HepG2 (cell line): ENCODE measurements around the gene MIA3. TPM values are rescaled to one million over a fixed set of nuclear protein-coding genes. Genes with fewer than 3 reads are reported as not detected.

ENCODE experiments used
- ATAC-seq: fragments of 200-7000 bp; cut with Tn5 transposase; 3 replicates; pipeline ENCODE4 v1.9.1; 2020; ENCODE audit warnings: mild to moderate bottlenecking, moderate library complexity
- BruUV-seq: library from RNA; stranded (reverse); fragments of 400-500 nt; replicated peaks from 2 replicates; lab custom pipeline; 2021; lab: Mats Ljungman, UMichigan
- CTCF ChIA-PET: fragments of 300-600 bp; formaldehyde crosslinking; extraction: SDS; loops from one replicate; lab custom pipeline; 2021; ENCODE audit warnings: low total read pairs, inconsistent platforms, low intra/inter-chr PET ratio; lab: Yijun Ruan, JAX
- POLR2A ChIA-PET: fragments of 350-600 bp; sonication (Branson Sonifier 250); formaldehyde crosslinking; loops from one replicate; lab custom pipeline; 2020; ENCODE audit warnings: antibody characterized with exemption, inconsistent platforms; lab: Yijun Ruan, JAX
- DNase-seq: peaks from one replicate; pipeline ENCODE4 v3.0.0-alpha.2; 2015; ENCODE audit warnings: low spot score
- FAIRE-seq: peaks from 3 replicates; lab custom pipeline; 2011; peaks lifted over from hg19 to GRCh38; lab: Jason Lieb, UNC
- H2AFZ ChIP-seq: one replicate; pipeline ENCODE4 v1.6.1; 2011; ENCODE audit warnings: low read length, inconsistent platforms
- H3K27ac ChIP-seq: fragments of 300-600 bp; 3 replicates; pipeline ENCODE4 v1.8.0; 2011; ENCODE audit warnings: mixed run types, mild to moderate bottlenecking, mixed read lengths, low read length, inconsistent platforms; ENCODE audit not compliant: insufficient read depth; ENCODE audit errors: extremely low read length
- H3K27me3 ChIP-seq, 2 experiments: fragments of 200-600 bp in 1 of 2; 2 replicates in 1 of 2; 3 replicates in 1 of 2; pipeline versions ENCODE4 v1.6.0 to v1.8.0; 2011; ENCODE audit warnings: low read length in 2 of 2, mild to moderate bottlenecking in 2 of 2, moderate library complexity in 2 of 2, inconsistent platforms in 1 of 2; ENCODE audit not compliant: insufficient read depth in 2 of 2, control insufficient read depth in 1 of 2
- H3K36me3 ChIP-seq, 2 experiments: fragments of 200-600 bp in 1 of 2; replicated peaks in 1 of 2; 2 replicates in 1 of 2; 3 replicates in 1 of 2; pipeline versions ENCODE4 v1.5.1 to v1.8.0; 2011; ENCODE audit warnings: low read length in 2 of 2, inconsistent platforms in 1 of 2; ENCODE audit not compliant: insufficient read depth in 2 of 2, control insufficient read depth in 1 of 2
- H3K4me1 ChIP-seq: 2 replicates; pipeline ENCODE4 v1.5.1; 2012; ENCODE audit warnings: low read length, inconsistent platforms; ENCODE audit not compliant: insufficient read depth
- H3K4me2 ChIP-seq: 2 replicates; pipeline ENCODE4 v1.6.0; 2011; ENCODE audit warnings: low read depth, low read length, inconsistent platforms
- H3K4me3 ChIP-seq, 3 experiments: fragments of 200-600 bp in 1 of 3; sonication (generic), shearing (Covaris generic) in 1 of 3; replicated peaks in 1 of 3; 2 replicates each; pipeline ENCODE4 v1.5.1; 2011 to 2016; ENCODE audit warnings: low read length in 3 of 3, inconsistent platforms in 2 of 3, low read depth in 2 of 3, mild to moderate bottlenecking in 2 of 3, control low read depth in 1 of 3, mixed read lengths in 1 of 3; ENCODE audit not compliant: insufficient read depth in 1 of 3
- H3K79me2 ChIP-seq: one replicate; pipeline ENCODE4 v1.6.1; 2011; ENCODE audit warnings: low read length, inconsistent platforms; ENCODE audit not compliant: insufficient read depth
- H3K9ac ChIP-seq: 2 replicates; pipeline ENCODE4 v1.6.0; 2011; ENCODE audit warnings: mild to moderate bottlenecking, low read depth, low read length, inconsistent platforms; ENCODE audit not compliant: insufficient read depth
- H3K9me3 ChIP-seq: 2 replicates; pipeline ENCODE4 v1.5.1; 2012; ENCODE audit warnings: mild to moderate bottlenecking, low read length
- H4K20me1 ChIP-seq: 2 replicates; pipeline ENCODE4 v1.6.0; 2011; ENCODE audit warnings: inconsistent platforms, mild to moderate bottlenecking, low read length, moderate library complexity; ENCODE audit not compliant: insufficient read depth
- AKAP8 ChIP-seq: sonication (generic); formaldehyde crosslinking; IDR thresholded peaks from 2 replicates; pipeline ENCODE4 v1.5.1; 2020; ENCODE audit warnings: mild to moderate bottlenecking, missing genetic modification reagents
- ARNT2 ChIP-seq: sonication (generic); formaldehyde crosslinking; IDR thresholded peaks from 2 replicates; pipeline ENCODE4 v1.8.0; 2022; ENCODE audit warnings: mild to moderate bottlenecking, low read depth, missing genetic modification reagents, moderate library complexity
- ATF7 ChIP-seq, 2 experiments: fragments of 450-650 bp in 1 of 2; sonication (generic) in 1 of 2; formaldehyde crosslinking in 1 of 2; IDR thresholded peaks; 2 replicates each; pipeline versions ENCODE4 v1.4.0 to v1.6.1; 2016 to 2020; ENCODE audit warnings: antibody characterized with exemption in 1 of 2, mild to moderate bottlenecking in 1 of 2, missing genetic modification reagents in 1 of 2
- BORCS8-MEF2B ChIP-seq: sonication (generic); formaldehyde crosslinking; IDR thresholded peaks from 2 replicates; pipeline ENCODE4 v1.8.0; 2022; ENCODE audit warnings: mild to moderate bottlenecking, missing genetic modification reagents
- LBX2 ChIP-seq: sonication (generic); formaldehyde crosslinking; IDR thresholded peaks from 2 replicates; pipeline ENCODE4 v1.5.0; 2020; ENCODE audit warnings: missing genetic modification reagents, mild to moderate bottlenecking, borderline replicate concordance
- RFXANK ChIP-seq: IDR thresholded peaks from 2 replicates; pipeline ENCODE4 v1.6.1; 2016
- SMARCE1 ChIP-seq: fragments of 450-650 bp; IDR thresholded peaks from 2 replicates; pipeline ENCODE4 v1.6.1; 2017; ENCODE audit warnings: borderline replicate concordance
- STAG1 ChIP-seq: sonication (generic); formaldehyde crosslinking; IDR thresholded peaks from 2 replicates; pipeline ENCODE4 v1.4.0; 2020; ENCODE audit warnings: missing genetic modification reagents
- TBP ChIP-seq: sonication (generic); formaldehyde crosslinking; IDR thresholded peaks from 2 replicates; pipeline ENCODE4 v1.5.0; 2020; ENCODE audit warnings: missing genetic modification reagents
- TEAD2 ChIP-seq: sonication (generic); formaldehyde crosslinking; IDR thresholded peaks from 2 replicates; pipeline ENCODE4 v1.9.0; 2021; ENCODE audit warnings: missing genetic modification reagents
- USF2 ChIP-seq, 2 experiments: sonication (generic) in 1 of 2; formaldehyde crosslinking in 1 of 2; IDR thresholded peaks; 2 replicates each; pipeline versions ENCODE4 v1.5.1 to v1.6.1; 2011 to 2020; ENCODE audit warnings: borderline replicate concordance in 1 of 2, low read depth in 1 of 2, low read length in 1 of 2, mild to moderate bottlenecking in 1 of 2, missing genetic modification reagents in 1 of 2, moderate library complexity in 1 of 2
- ZBTB42 ChIP-seq: sonication (generic); formaldehyde crosslinking; IDR thresholded peaks from 2 replicates; pipeline ENCODE4 v1.5.0; 2020; ENCODE audit warnings: mild to moderate bottlenecking, missing genetic modification reagents
- ZNF17 ChIP-seq: sonication (generic); formaldehyde crosslinking; IDR thresholded peaks from 2 replicates; pipeline ENCODE4 v1.5.0; 2020; ENCODE audit warnings: mild to moderate bottlenecking, missing genetic modification reagents
- ZNF232 ChIP-seq: sonication (generic); formaldehyde crosslinking; IDR thresholded peaks from 2 replicates; pipeline ENCODE4 v1.4.0; 2020; ENCODE audit warnings: missing genetic modification reagents, borderline replicate concordance
- ZNF547 ChIP-seq: sonication (generic); formaldehyde crosslinking; IDR thresholded peaks from 2 replicates; pipeline ENCODE4 v1.5.1; 2020; ENCODE audit warnings: mild to moderate bottlenecking, missing genetic modification reagents
- WGBS: methylation state at CpG from one replicate; pipeline ENCODE4 v1.1.6; 2017; ENCODE audit warnings: low lambda C conversion rate; 5-methylcytosine and 5-hydroxymethylcytosine counted together
- in situ Hi-C: cut with HindIII; loops from 2 replicates; pipeline ENCODE4 v1.10.0; 2017; ENCODE audit warnings: low pct_unique_long_range_greater_than_20kb; ENCODE audit not compliant: extremely low pct_ligation_motif_present
- intact Hi-C: fragments of 100-400 bp; cut with micrococcal nuclease; formaldehyde crosslinking; loops from one replicate; pipeline ENCODE4 v1.10.0; 2022; ENCODE audit not compliant: unreplicated experiment
- polyA plus RNA-seq, 8 experiments: library from polyadenylated mRNA; depleted of rRNA in 3 of 8; stranded (reverse) in 7 of 8; unstranded in 1 of 8; fragments of >200 nt; fragmentation: Illumina TruSeq in 4 of 8; extraction: Trizol in 4 of 8; gene quantifications; 2 replicates each; pipeline versions ENCODE4 v1.2.1 to v1.2.3, GENCODE V29; 2011 to 2016; ENCODE audit warnings: low read depth in 4 of 8, missing spikeins in 1 of 8, mixed read lengths in 1 of 8; ENCODE audit not compliant: insufficient read depth in 1 of 8
- total RNA-seq, 5 experiments: library from RNA; depleted of rRNA; stranded (reverse); fragments of >200 nt; fragmentation: Illumina TruSeq; extraction: Trizol; gene quantifications; 2 replicates each; pipeline ENCODE4 v1.2.3, GENCODE V29; 2016; ENCODE audit warnings: low read depth in 1 of 5

Gene MIA3
- total and polyA plus RNA-seq, 2 of the 13 experiments (the other 11 are each of a cell fraction or from before 2014, with no cell fraction given), result 45.6 to 48.7 TPM

GRCh38 chr1:222613627-222614026 is 4.3 kb upstream of the MIA3 start:
- intact Hi-C loops, result no loop called here
- ChIA-PET CTCF (no interaction called here), POLR2A (no interaction called here)
- H3K27me3 ChIP-seq, result no peaks in the 10 kb centered on the region; a peak in 1 of 5 replicates
- H3K4me2 ChIP-seq, result no peak overlapping the region
- no peak overlapping the region for H3K9ac ChIP-seq
- 5% methylated on average over 1 of the region's 1 CpG for WGBS
- BruUV-seq, result no TSS peak
- H3K79me2 ChIP-seq, result peaks cover 2% of the 10 kb centered on the region
- H3K36me3 ChIP-seq, result no peaks in the 10 kb centered on the region
- no peak overlapping the region for H3K4me3 ChIP-seq
- in situ Hi-C loops, result no loop called here
- no peak for FAIRE-seq
- no peak for ATAC-seq
- H4K20me1 ChIP-seq, result 0 out of 2 replicates have a peak, but pooled peaks cover 1% of the 10 kb centered on the region
- no peak overlapping the region for H2AFZ ChIP-seq
- TF ChIP-seq USF2 (IDR thresholded peaks at IDR 0.05; ENCODE audit: low read depth, low read length) (no peak), USF2 (CRISPR knock-in tag; IDR thresholded peaks at IDR 0.05; ENCODE audit: borderline replicate concordance) (no peak), LBX2 (CRISPR knock-in tag) (no peak), ZNF547 (CRISPR knock-in tag) (no peak), AKAP8 (CRISPR knock-in tag) (no peak), RFXANK (CRISPR knock-in tag) (no peak), SMARCE1 (no peak), ZBTB42 (no peak), TBP (CRISPR knock-in tag) (no peak), TEAD2 (CRISPR knock-in tag) (no peak), ATF7 (IDR thresholded peaks at IDR 0.05) (no peak), ATF7 (CRISPR knock-in tag; IDR thresholded peaks at IDR 0.05) (no peak), STAG1 (no peak), ARNT2 (CRISPR knock-in tag) (no peak), ZNF17 (CRISPR knock-in tag) (no peak), ZNF232 (CRISPR knock-in tag) (no peak), BORCS8-MEF2B (CRISPR knock-in tag) (no peak)
- no peaks in the 10 kb centered on the region for H3K9me3 ChIP-seq
- no peak overlapping the region for H3K27ac ChIP-seq
- peaks cover 22% of the 10 kb centered on the region for H3K4me1 ChIP-seq
- DNase-seq, result no peak
